ENCODE data around the gene ZBTB7C. TPM values are rescaled to one million over a fixed set of nuclear protein-coding genes. Genes with fewer than 3 reads are reported as not detected.
A peak's percentile ranks its signal among the peaks of the same experiment; 100 is the strongest.

ZBTB7C gene
- total RNA-seq, 1 donor from 2014 or later = 2.7 TPM

DNA sequence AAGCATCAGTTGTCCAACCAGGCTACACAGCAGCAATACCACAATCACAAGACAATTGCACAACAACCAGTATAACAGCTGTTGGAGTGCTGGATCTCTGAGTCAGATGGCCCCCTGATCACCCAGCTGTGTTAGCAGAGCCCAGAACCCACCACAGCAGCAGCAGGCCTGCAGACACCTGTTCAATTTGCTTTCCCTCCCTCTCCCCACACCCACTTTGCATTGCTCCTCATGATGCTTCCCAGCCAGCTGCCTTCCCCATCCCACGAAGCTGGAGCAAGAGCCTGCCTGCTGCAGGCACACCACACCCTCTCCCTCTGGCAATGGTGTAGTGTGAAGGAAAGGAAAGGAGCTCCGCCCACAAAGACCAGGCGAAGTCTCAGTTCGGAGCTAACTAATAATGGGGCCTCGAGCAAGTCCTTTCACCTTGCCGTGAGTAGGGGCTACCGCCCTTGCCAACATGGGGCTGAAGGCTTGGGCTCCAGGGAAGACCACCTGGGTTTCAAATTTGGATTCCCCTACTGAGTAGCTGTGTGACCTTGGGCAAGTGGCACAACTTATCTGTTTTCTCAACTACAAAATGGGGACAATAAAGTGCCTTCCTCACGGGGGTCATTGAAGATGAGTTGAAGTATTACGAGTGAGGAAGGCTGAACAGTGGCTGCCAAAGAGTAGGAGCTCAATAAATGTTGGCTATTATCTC lies 19.4 kb upstream of the ZBTB7C start:
- DNase-seq = no peak
- intact Hi-C loops (cut with micrococcal nuclease) = no loop called here
- Histone ChIP-seq H3K9me3 (replicated peaks) (no peaks in the 10 kb centered on the region), H3K4me1 (no peaks in the 10 kb centered on the region), H3K27me3 (ENCODE audit: low read depth) (peaks cover 54% of the 10 kb centered on the region), H3K4me3 (no peak overlapping the region), H3K36me3 (no peaks in the 10 kb centered on the region), H3K27ac (replicated peaks) (no peak overlapping the region)
- no peak for TF ChIP-seq CTCF (IDR thresholded peaks at IDR 0.05; ENCODE audit: borderline replicate concordance)

DNA sequence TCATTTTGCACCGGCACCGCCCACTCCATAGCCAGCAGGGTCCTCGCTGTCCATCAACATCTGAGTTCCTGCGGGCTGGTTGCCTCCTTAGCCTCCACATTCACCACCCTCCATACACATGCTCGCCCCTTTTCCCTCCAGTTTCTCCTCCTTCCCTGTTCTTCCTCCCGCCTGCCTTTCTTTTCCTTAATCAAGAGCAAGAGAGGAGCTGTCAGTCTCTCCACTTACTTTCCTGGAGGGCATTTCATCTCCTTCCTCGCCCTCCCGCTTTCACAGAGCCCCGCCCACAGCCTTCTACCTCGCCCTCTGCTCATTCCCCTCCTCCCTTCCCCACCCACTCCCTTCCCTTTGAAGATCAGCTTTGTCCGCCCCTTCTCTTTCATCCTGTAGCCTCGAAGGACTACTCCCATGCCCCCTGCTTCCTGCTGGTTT lies 13.8 kb upstream of the ZBTB7C start:
- H3K4me3 ChIP-seq = no peak overlapping the region
- H3K36me3 ChIP-seq = no peaks in the 10 kb centered on the region
- TF ChIP-seq CTCF (IDR thresholded peaks at IDR 0.05; ENCODE audit: borderline replicate concordance) = no peak
- intact Hi-C loops (cut with micrococcal nuclease) = no loop called here
- H3K9me3 ChIP-seq (replicated peaks) = no peaks in the 10 kb centered on the region
- H3K27ac ChIP-seq (replicated peaks) = no peak overlapping the region
- H3K4me1 ChIP-seq = peaks cover 10% of the 10 kb centered on the region
- peaks cover 55% of the 10 kb centered on the region for H3K27me3 ChIP-seq (ENCODE audit: low read depth)
- no peak for DNase-seq

DNA sequence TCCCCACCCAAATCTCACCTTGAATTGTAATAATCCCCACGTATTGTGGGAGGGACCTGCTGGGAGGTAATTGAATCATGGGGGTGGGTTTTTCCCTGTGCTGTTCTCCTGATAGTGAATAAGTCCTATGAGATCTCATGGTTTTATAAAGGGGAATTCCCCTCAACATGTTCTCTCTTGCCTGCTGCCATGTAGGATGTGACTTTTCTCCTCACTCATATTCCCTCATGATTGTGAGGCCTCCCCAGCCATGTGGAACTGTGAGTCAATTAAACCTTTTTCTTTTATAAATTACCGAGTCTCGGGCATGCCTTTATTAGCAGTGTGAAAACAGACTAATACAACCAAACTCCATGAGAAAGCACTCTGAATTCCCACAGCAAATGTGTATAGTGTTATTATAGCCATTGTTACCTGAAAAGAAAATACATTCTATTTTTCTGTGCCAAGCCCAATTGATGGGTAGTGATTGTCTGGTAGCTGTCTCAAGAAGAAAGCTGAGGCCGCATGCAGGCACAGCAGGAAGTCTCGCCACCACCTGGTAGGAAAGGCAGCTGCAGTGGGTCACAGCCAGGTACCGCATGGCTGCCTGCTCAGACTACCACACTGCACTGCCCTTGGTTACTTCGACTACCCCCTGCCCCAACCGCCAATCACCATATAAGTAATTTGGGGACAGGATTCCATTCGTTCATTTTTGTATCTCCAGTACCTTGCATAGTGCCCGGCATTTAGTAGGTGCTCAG lies 10.3 kb upstream of the ZBTB7C start:
- no peak overlapping the region for H3K4me3 ChIP-seq
- peaks cover 10% of the 10 kb centered on the region for H3K4me1 ChIP-seq
- no peaks in the 10 kb centered on the region for H3K36me3 ChIP-seq
- DNase-seq = no peak
- H3K27ac ChIP-seq (replicated peaks) = no peak overlapping the region
- H3K9me3 ChIP-seq (replicated peaks) = no peaks in the 10 kb centered on the region
- H3K27me3 ChIP-seq (ENCODE audit: low read depth) = peaks cover 46% of the 10 kb centered on the region
- intact Hi-C loops (cut with micrococcal nuclease) = no loop called here
- TF ChIP-seq CTCF (IDR thresholded peaks at IDR 0.05; ENCODE audit: borderline replicate concordance) = no peak

- peak overlapping the region; percentile 28 for H3K27ac ChIP-seq (replicated peaks)
- intact Hi-C loops (cut with micrococcal nuclease) = no loop called here
- no peak for DNase-seq
- peaks cover 10% of the 10 kb centered on the region for H3K4me1 ChIP-seq
- no peak for TF ChIP-seq CTCF (IDR thresholded peaks at IDR 0.05; ENCODE audit: borderline replicate concordance)
- no peaks in the 10 kb centered on the region for H3K36me3 ChIP-seq
- peaks cover 41% of the 10 kb centered on the region for H3K27me3 ChIP-seq (ENCODE audit: low read depth)
- no peak overlapping the region for H3K4me3 ChIP-seq
- no peaks in the 10 kb centered on the region for H3K9me3 ChIP-seq (replicated peaks)
Observed at GRCh38 chr18:48418539-48419276, 9.5 kb upstream of the ZBTB7C start.

GRCh38 chr18:48417985-48418384 lies 8.8 kb upstream of the ZBTB7C start:
- Histone ChIP-seq H3K27me3 (ENCODE audit: low read depth) (peaks cover 37% of the 10 kb centered on the region), H3K9me3 (replicated peaks) (no peaks in the 10 kb centered on the region), H3K36me3 (no peaks in the 10 kb centered on the region), H3K4me3 (no peak overlapping the region), H3K4me1 (peaks cover 10% of the 10 kb centered on the region), H3K27ac (replicated peaks) (no peak overlapping the region)
- intact Hi-C loops (cut with micrococcal nuclease) = no loop called here
- no peak for TF ChIP-seq CTCF (IDR thresholded peaks at IDR 0.05; ENCODE audit: borderline replicate concordance)
- no peak for DNase-seq

Measured in left ventricle myocardium inferior (tissue), 1 donor.